Kidney (tissue), 14 donors: Measurements from ENCODE around the gene SPI1. TPM values are rescaled to one million over a fixed set of nuclear protein-coding genes. Genes with fewer than 3 reads are reported as not detected.

Experiments used
- DNase-seq, 5 donors: peaks; one replicate each; pipeline ENCODE4 v3.0.0-alpha.2; 2013 to 2020
- FAIRE-seq: peaks from 2 replicates; lab custom pipeline; 2012; peaks lifted over from hg19 to GRCh38; lab: Jason Lieb, UNC
- H3K27ac ChIP-seq, 2 donors: one replicate each; pipeline ENCODE4 v1.7.0; 2013; ENCODE audit warnings: low read depth in 2 of 2, low read length in 2 of 2, inconsistent platforms in 1 of 2
- H3K27me3 ChIP-seq: one replicate; pipeline ENCODE4 v1.7.1; 2013; ENCODE audit warnings: low read length, inconsistent platforms; ENCODE audit not compliant: control insufficient read depth, insufficient read depth
- H3K36me3 ChIP-seq, 3 donors: one replicate each; pipeline versions ENCODE4 v1.7.0 to v1.7.1; 2013; ENCODE audit warnings: low read length in 3 of 3, control low read depth in 1 of 3, inconsistent platforms in 1 of 3; ENCODE audit not compliant: insufficient read depth in 3 of 3, control insufficient read depth in 2 of 3
- H3K4me1 ChIP-seq, 3 donors: one replicate each; pipeline versions ENCODE4 v1.7.0 to v1.7.1; 2013; ENCODE audit warnings: low read length in 3 of 3, inconsistent platforms in 1 of 3, low read depth in 1 of 3; ENCODE audit not compliant: control insufficient read depth in 2 of 3, insufficient read depth in 2 of 3
- H3K4me3 ChIP-seq, 3 donors: one replicate each; pipeline versions ENCODE4 v1.7.0 to v1.8.1; 2013; ENCODE audit warnings: low read length in 3 of 3, control low read depth in 1 of 3, inconsistent platforms in 1 of 3
- H3K9ac ChIP-seq, 3 donors: one replicate each; pipeline versions ENCODE4 v1.7.0 to v1.7.1; 2013; ENCODE audit warnings: low read length in 3 of 3, control low read depth in 1 of 3, inconsistent platforms in 1 of 3
- H3K9me3 ChIP-seq, 3 donors: one replicate each; pipeline versions ENCODE4 v1.7.0 to v1.7.1; 2013; ENCODE audit warnings: low read length in 3 of 3, control low read depth in 1 of 3, inconsistent platforms in 1 of 3; ENCODE audit not compliant: control insufficient read depth in 2 of 3, insufficient read depth in 1 of 3
- CTCF ChIP-seq: IDR thresholded peaks from 3 replicates; pipeline ENCODE4 v1.5.1; 2012; ENCODE audit warnings: mild to moderate bottlenecking, moderate library complexity, borderline replicate concordance; ENCODE audit not compliant: insufficient read depth; ENCODE audit errors: extremely low read depth
- intact Hi-C: fragments of 100-400 bp; cut with DNase I; formaldehyde crosslinking; loops from one replicate; pipeline ENCODE4 v1.11.1; 2022
- polyA plus RNA-seq: library from polyadenylated mRNA; stranded (reverse); fragments of 350-450 nt; fragmentation: Illumina TruSeq; extraction: RNeasy Lipid Tissue Mini Kit (QIAGEN cat#74804); gene quantifications from one replicate; pipeline ENCODE4 v1.2.3, GENCODE V29; 2014; ENCODE audit warnings: low read depth, low replicate concordance; ENCODE audit not compliant: insufficient read depth
- total RNA-seq: library from RNA; stranded (reverse); fragmentation: NEBNext Ultra II Directional; extraction: Animal tissue kit (Norgen Biotek cat#: 25700); gene quantifications from one replicate; pipeline ENCODE4 v1.2.1, GENCODE V29; 2021
- donor health status: control.
- donor health status: control.
- donor health status: control.
- donor health status: control.
- donor health status: control.
- donor health status: DM: yes; HTN: yes; CAD: no.
- donor health status: Normal renal cell carcinoma (clear cell type).

The SPI1 gene
- total and polyA plus RNA-seq, 2 donors from 2014 or later, result 7.3 to 39.8 TPM

- Histone ChIP-seq H3K9me3 (no peaks in the 10 kb centered on the region), H3K9ac (no peak overlapping the region), H3K4me1 (peaks cover 5 to 16% (median 7%) of the 10 kb centered on the region in 3 donors), H3K36me3 (no peaks in the 10 kb centered on the region), H3K27me3 (no peaks in the 10 kb centered on the region), H3K4me3 (no peak overlapping the region), H3K27ac (no peak overlapping the region)
- TF ChIP-seq CTCF, result no peak
- DNase-seq (peak in 1 of 5 donors; percentile 32), FAIRE-seq (no peak)
- intact Hi-C loops, result no loop called here
These were observed 24.8 kb upstream of the SPI1 start for GRCh38 chr11:47403135-47403534.

- Histone ChIP-seq H3K36me3 (no peaks in the 10 kb centered on the region), H3K4me1 (peaks cover 0 to 7% (median 0%) of the 10 kb centered on the region in 3 donors), H3K9me3 (no peaks in the 10 kb centered on the region), H3K27ac (peak overlapping the region; percentile 30 to 82), H3K27me3 (no peaks in the 10 kb centered on the region), H3K9ac (peak overlapping the region in 2 of 3 donors; percentile 46 to 54), H3K4me3 (peak overlapping the region in 2 of 3 donors; percentile 45 to 52)
- peak in 1 of 5 donors; percentile 38 for DNase-seq
- FAIRE-seq, result no peak
- TF ChIP-seq CTCF, result no peak
- intact Hi-C loops, result no loop called here
These were observed 22.5 kb upstream of the SPI1 start for GRCh38 chr11:47400768-47401279.

- TF ChIP-seq CTCF, result no peak
- no peaks in the 10 kb centered on the region for H3K27me3 ChIP-seq
- no peaks in the 10 kb centered on the region for H3K36me3 ChIP-seq
- peak overlapping the region; percentile 7 to 78 (median 59) for H3K9ac ChIP-seq
- intact Hi-C loops, result no loop called here
- no peaks in the 10 kb centered on the region for H3K9me3 ChIP-seq
- FAIRE-seq (no peak), DNase-seq (peak; percentile 60 to 82 (median 76))
- peak overlapping the region; percentile 30 to 82 for H3K27ac ChIP-seq
- H3K4me3 ChIP-seq, result peak overlapping the region; percentile 52 to 64 (median 63)
- peaks cover 0 to 7% (median 0%) of the 10 kb centered on the region in 3 donors for H3K4me1 ChIP-seq
These were observed 21.8 kb upstream of the SPI1 start for GRCh38 chr11:47399860-47400767.
